Measurements from ENCODE around the gene HBA2.
"Not testable (repeated sequence)": the region's sequence is repeated elsewhere in the genome, so short reads cannot be mapped to it uniquely, and the experiment has no call there.

The HBA2 gene

DNA sequence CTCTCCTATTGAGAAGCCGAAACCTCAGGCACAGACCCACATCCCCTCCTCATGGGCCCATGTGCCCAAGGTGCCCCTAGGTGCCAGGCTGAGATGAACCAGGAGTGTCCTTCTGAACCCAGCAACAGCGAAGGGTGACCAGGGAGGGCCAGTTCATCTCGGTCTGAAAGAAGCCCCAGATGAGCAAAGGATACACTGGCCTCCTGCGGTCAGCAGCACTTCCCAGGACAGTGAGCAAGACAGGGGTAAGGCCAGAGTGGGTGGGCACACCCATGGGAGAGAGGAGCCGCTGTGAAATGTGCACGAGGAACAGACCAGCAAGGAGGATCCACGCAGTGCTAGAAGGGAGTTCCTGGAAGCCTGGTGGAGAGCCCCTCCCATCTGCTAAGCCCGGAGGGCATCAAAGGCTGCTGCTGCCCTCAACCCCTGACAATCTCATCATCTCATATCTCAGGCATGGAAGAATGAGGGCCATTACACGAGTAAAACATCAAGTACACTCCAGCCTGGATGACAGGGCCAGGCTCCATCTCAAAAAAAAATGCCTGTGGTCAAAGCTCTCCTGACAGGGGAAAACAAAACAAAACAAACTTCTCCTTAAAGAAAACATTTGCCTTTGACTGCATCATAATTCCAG is 23.5 kb upstream of the HBA2 start:
- H3K4me1 Mint-ChIP-seq: peaks cover 2% of the 10 kb centered on the region
- no peak for DNase-seq
- no peak overlapping the region for H3K27ac Mint-ChIP-seq
- H3K36me3 Mint-ChIP-seq: no peaks in the 10 kb centered on the region
- no peak overlapping the region for H3K4me3 Mint-ChIP-seq
- H3K9me3 Mint-ChIP-seq: no peaks in the 10 kb centered on the region
- peaks cover 59% of the 10 kb centered on the region for H3K27me3 Mint-ChIP-seq
- CTCF ChIA-PET: no interaction called here

DNA sequence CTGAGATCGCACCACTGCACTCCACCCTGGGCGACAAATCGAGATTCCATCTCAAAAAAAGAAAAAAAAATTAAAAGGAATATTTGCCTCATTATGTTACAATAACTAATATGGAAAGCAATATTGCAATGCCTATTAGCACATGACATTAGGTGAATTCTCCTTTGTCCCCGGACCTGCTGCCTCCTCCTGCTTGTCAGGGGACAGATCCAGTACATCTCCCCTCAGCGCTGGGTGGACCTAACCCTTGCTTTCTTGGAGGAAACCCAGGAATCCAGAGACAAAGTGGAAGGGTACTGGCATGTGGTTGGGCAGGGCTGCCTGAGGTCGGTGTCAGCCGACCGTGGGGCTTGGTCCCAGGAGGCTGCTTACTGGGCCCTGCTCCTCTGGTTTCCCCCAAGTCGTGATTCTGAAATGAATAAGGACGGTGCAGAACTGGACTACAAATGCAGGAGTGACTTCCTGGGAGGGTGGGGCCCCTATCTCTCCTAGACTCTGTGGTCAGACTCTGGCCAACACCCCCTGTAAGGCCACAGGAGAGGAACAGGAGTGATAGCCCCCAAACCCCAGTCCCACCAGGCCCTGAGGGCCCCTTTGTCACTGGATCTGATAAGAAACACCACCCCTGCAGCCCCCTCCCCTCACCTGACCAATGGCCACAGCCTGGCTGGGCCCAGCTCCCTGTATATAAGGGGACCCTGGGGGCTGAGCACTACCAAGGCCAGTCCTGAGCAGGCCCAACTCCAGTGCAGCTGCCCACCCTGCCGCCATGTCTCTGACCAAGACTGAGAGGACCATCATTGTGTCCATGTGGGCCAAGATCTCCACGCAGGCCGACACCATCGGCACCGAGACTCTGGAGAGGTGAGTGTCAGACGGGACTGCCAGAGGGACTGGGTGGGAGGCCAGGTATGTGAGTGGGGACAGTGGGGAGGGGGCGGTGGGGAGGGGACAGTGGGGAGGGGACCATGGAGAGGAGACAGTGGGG is 20.2 kb upstream of the HBA2 start, which contains the start of gene HBZ:
Gene HBZ, plus strand, starts transcription at position 504 of the 988 bp plus-strand sequence. Its CDS starts 266 bp downstream, at position 770.
- no peaks in the 10 kb centered on the region for H3K9me3 Mint-ChIP-seq
- no peaks in the 10 kb centered on the region for H3K36me3 Mint-ChIP-seq
- peaks cover 11% of the 10 kb centered on the region for H3K4me1 Mint-ChIP-seq
- H3K4me3 Mint-ChIP-seq: no peak within 1 kb of the TSS
- no peak within 1 kb of the TSS for H3K27ac Mint-ChIP-seq
- CTCF ChIA-PET: no interaction called here
- no peak for DNase-seq
- H3K27me3 Mint-ChIP-seq: peaks cover 75% of the 10 kb centered on the region

DNA sequence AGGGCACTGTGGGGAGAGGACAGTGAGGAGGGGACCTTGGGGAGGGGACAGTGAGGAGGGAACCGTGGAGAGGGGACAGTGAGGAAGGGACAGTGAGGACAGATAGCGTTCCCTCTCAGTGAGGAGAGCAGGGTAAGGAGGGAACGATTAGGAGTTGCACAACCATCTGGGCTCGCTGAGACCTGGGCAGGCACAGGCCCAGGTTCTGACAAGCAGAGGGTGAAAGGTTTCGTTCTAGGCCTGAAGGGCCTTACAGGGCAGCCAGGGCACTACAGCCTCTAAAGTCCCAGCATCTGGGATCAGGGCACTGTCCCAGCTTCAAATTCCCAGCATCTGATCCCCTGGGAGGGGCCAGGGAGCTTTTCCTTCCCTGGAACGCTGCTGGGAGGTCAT is 19.6 kb upstream of the HBA2 start:
- H3K9me3 Mint-ChIP-seq, DNase-seq, H3K36me3 Mint-ChIP-seq, CTCF ChIA-PET, H3K4me3 Mint-ChIP-seq, H3K27ac Mint-ChIP-seq: not testable (repeated sequence)
- Mint-ChIP-seq H3K4me1 (peaks cover 11% of the 10 kb centered on the region), H3K27me3 (peaks cover 74% of the 10 kb centered on the region)

GRCh38 chr16:153550-154216 is 19.0 kb upstream of the HBA2 start:
- H3K36me3 Mint-ChIP-seq, H3K4me3 Mint-ChIP-seq, H3K9me3 Mint-ChIP-seq, CTCF ChIA-PET, H3K27ac Mint-ChIP-seq, DNase-seq: not testable (repeated sequence)
- H3K4me1 Mint-ChIP-seq: peaks cover 11% of the 10 kb centered on the region
- peaks cover 72% of the 10 kb centered on the region for H3K27me3 Mint-ChIP-seq

DNA sequence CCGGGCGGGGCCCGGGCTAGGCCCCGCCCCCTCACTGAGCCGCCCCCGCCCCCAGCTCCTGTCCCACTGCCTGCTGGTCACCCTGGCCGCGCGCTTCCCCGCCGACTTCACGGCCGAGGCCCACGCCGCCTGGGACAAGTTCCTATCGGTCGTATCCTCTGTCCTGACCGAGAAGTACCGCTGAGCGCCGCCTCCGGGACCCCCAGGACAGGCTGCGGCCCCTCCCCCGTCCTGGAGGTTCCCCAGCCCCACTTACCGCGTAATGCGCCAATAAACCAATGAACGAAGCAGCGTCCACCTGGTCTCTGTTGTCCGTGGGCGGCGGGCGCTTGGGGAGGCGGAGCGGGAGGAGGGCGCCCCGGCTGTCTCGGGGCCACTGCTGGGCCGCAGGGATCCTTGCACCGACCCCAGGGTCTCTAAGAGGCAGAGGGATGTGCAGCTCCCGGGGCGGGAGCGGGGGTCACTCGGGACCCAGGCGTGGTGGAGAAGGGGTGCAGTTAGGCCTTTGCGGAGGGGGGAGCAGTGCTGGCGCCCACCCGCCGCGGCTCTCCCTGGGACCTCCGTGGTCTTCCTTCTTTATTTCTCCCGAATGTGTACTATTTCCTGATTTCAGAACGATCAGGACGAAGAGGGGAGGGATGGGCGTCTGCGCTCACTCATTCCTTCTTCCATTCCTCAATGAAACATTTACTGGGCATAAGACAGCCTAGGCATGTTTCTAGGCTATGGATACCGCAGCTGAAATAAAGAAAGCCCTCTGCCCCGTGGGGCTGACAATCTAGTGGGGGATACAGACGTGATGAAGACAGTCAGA is 18.3 kb upstream of the HBA2 start:
- CTCF ChIA-PET: no interaction called here
- peak; percentile 36 for DNase-seq
- no peak overlapping the region for H3K27ac Mint-ChIP-seq
- peak overlapping the region; percentile 53 for H3K4me3 Mint-ChIP-seq
- H3K36me3 Mint-ChIP-seq: no peaks in the 10 kb centered on the region
- peaks cover 11% of the 10 kb centered on the region for H3K4me1 Mint-ChIP-seq
- no peaks in the 10 kb centered on the region for H3K9me3 Mint-ChIP-seq
- H3K27me3 Mint-ChIP-seq: peaks cover 71% of the 10 kb centered on the region

GRCh38 chr16:155031-155398 is 17.7 kb upstream of the HBA2 start:
- Mint-ChIP-seq H3K4me1 (peaks cover 11% of the 10 kb centered on the region), H3K27ac (peak overlapping the region; percentile 4), H3K4me3 (peak overlapping the region; percentile 53), H3K9me3 (no peaks in the 10 kb centered on the region), H3K27me3 (peaks cover 70% of the 10 kb centered on the region), H3K36me3 (no peaks in the 10 kb centered on the region)
- CTCF ChIA-PET: interaction anchor here (3.3 kb wide), 1 partner anchor 48 kb away, joined by 8 read pairs; no protein-coding TSS in a partner anchor
- no peak for DNase-seq

DNA sequence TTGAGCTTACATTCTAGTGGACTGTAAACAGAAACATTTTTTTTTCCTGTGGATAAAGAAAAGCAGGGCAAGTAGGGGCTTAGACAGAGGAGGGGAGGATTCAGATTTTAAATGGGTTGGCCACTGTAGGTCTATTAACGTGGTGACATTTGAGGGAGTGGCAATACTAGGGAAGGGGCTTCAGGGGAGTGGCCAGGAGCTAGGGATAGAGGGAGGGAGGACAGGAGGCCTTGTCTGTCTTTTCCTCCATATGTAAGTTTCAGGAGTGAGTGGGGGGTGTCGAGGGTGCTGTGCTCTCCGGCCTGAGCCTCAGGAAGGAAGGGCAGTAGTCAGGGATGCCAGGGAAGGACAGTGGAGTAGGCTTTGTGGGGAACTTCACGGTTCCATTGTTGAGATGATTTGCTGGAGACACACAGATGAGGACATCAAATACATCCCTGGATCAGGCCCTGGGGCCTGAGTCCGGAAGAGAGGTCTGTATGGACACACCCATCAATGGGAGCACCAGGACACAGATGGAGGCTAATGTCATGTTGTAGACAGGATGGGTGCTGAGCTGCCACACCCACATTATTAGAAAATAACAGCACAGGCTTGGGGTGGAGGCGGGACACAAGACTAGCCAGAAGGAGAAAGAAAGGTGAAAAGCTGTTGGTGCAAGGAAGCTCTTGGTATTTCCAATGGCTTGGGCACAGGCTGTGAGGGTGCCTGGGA is 13.4 kb upstream of the HBA2 start:
- Mint-ChIP-seq H3K9me3 (no peaks in the 10 kb centered on the region), H3K27ac (no peak overlapping the region), H3K4me1 (peaks cover 10% of the 10 kb centered on the region), H3K36me3 (no peaks in the 10 kb centered on the region), H3K4me3 (no peak overlapping the region), H3K27me3 (peaks cover 75% of the 10 kb centered on the region)
- CTCF ChIA-PET: no interaction called here
- no peak for DNase-seq

DNA sequence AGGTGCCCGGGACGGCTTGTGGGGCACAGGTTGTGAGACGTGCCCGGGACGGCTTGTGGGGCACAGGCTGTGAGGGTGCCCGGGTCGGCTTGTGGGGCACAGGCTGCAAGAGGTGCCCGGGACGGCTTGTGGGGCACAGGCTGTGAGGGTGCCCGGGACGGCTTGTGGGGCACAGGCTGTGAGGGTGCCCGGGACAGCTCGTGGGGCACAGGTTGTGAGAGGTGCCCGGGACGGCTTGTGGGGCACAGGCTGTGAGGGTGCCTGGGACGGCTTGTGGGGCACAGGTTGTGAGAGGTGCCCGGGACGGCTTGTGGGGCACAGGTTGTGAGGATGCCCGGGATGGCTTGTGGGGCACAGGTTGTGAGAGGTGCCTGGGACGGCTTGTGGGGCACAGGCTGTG is 12.4 kb upstream of the HBA2 start:
- H3K4me1 Mint-ChIP-seq, CTCF ChIA-PET, DNase-seq, H3K27ac Mint-ChIP-seq, H3K36me3 Mint-ChIP-seq, H3K4me3 Mint-ChIP-seq, H3K9me3 Mint-ChIP-seq: not testable (repeated sequence)
- H3K27me3 Mint-ChIP-seq: peaks cover 71% of the 10 kb centered on the region

- Mint-ChIP-seq H3K4me3 (no peak overlapping the region), H3K9me3 (no peaks in the 10 kb centered on the region), H3K27me3 (peaks cover 71% of the 10 kb centered on the region), H3K4me1 (peaks cover 2% of the 10 kb centered on the region), H3K27ac (no peak overlapping the region), H3K36me3 (no peaks in the 10 kb centered on the region)
- DNase-seq: no peak
- CTCF ChIA-PET: no interaction called here
Observed at GRCh38 chr16:160691-161190, 11.9 kb upstream of the HBA2 start.

DNA sequence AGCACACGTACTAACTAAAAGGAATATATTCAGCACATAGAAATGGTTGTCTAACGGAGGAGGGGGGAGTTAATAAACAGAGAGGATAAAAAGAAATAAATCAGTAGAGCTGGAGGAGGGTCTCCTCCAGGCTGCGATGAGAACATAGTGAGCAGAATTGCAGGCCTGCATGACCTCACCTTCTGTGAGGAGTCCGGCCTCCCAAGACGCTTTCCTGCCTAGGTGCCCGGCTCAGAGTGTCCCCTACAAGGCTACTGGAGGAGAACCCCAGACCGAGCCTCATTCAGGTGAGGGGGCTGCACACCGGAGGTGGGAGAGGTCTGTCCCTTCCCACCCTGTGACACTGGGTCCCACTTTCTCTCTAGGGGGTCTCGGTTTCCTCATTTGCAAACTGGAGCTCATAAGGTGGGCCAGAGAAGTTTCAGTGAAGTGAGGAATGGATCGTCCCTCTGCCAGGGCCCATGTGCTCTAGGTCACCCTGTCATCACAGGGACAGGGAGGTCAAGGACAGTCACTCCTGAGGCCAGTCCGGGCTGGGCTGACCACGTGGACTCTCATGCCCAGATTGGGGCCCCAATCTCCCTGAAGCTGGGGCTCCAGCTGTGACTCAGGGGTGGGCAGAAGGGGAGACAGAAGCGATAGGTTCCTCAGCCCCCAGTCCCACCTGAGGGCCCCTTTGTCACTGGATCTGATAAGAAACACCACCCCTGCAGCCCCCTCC is 10.2 kb upstream of the HBA2 start:
- CTCF ChIA-PET: no interaction called here
- Mint-ChIP-seq H3K27ac (no peak overlapping the region), H3K4me3 (no peak overlapping the region), H3K4me1 (peaks cover 5% of the 10 kb centered on the region), H3K36me3 (no peaks in the 10 kb centered on the region), H3K9me3 (no peaks in the 10 kb centered on the region), H3K27me3 (peaks cover 72% of the 10 kb centered on the region)
- no peak for DNase-seq

- H3K9me3 Mint-ChIP-seq, DNase-seq, CTCF ChIA-PET, H3K36me3 Mint-ChIP-seq, H3K27ac Mint-ChIP-seq, H3K4me1 Mint-ChIP-seq, H3K4me3 Mint-ChIP-seq: not testable (repeated sequence)
- H3K27me3 Mint-ChIP-seq: peaks cover 78% of the 10 kb centered on the region
Observed at GRCh38 chr16:163139-163538, 9.5 kb upstream of the HBA2 start.

DNA sequence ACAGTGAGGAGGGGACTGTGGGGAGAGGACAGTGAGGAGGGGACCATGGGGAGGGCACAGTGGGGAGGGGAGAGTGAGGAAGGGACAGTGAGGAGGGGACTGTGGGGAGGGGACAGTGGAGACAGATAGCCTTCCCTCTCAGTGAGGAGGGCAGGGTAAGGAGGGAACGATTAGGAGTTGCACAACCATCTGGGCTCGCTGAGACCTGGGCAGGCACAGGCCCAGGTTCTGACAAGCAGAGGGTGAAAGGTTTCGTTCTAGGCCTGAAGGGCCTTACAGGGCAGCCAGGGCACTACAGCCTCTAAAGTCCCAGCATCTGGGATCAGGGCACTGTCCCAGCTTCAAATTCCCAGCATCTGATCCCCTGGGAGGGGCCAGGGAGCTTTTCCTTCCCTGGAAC is 9.0 kb upstream of the HBA2 start:
- DNase-seq, H3K27ac Mint-ChIP-seq, H3K9me3 Mint-ChIP-seq, CTCF ChIA-PET, H3K36me3 Mint-ChIP-seq, H3K4me3 Mint-ChIP-seq, H3K4me1 Mint-ChIP-seq: not testable (repeated sequence)
- peaks cover 80% of the 10 kb centered on the region for H3K27me3 Mint-ChIP-seq

All from activated naive CD4-positive, alpha-beta T cell treated with anti-CD3 and anti-CD28 coated beads, Interleukin-2, amount 10 ng/mL, durations not matched to agents 7 days and 5 days (primary cell).